ENCODE data around the gene NOX4.
"Not testable (repeated sequence)": the region's sequence is repeated elsewhere in the genome, so short reads cannot be mapped to it uniquely, and the experiment has no call there.

- TF ChIP-seq POLR2A (IDR thresholded peaks at IDR 0.05), result not testable (repeated sequence)
- TF ChIP-seq, protein P1, sequence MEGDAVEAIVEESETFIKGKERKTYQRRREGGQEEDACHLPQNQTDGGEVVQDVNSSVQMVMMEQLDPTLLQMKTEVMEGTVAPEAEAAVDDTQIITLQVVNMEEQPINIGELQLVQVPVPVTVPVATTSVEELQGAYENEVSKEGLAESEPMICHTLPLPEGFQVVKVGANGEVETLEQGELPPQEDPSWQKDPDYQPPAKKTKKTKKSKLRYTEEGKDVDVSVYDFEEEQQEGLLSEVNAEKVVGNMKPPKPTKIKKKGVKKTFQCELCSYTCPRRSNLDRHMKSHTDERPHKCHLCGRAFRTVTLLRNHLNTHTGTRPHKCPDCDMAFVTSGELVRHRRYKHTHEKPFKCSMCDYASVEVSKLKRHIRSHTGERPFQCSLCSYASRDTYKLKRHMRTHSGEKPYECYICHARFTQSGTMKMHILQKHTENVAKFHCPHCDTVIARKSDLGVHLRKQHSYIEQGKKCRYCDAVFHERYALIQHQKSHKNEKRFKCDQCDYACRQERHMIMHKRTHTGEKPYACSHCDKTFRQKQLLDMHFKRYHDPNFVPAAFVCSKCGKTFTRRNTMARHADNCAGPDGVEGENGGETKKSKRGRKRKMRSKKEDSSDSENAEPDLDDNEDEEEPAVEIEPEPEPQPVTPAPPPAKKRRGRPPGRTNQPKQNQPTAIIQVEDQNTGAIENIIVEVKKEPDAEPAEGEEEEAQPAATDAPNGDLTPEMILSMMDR (IDR thresholded peaks at IDR 0.05), result not testable (repeated sequence)
These were observed 203.2 kb downstream of the NOX4 start for GRCh38 chr11:89288004-89288403.
